CD1c-positive myeloid dendritic cell (primary cell): ENCODE measurements around the gene DSTN.

ENCODE experiments used
- DNase-seq: peaks from one replicate; pipeline ENCODE4 v3.0.0-alpha.2; 2016; ENCODE audit errors: extremely low spot score

Gene DSTN

DNA sequence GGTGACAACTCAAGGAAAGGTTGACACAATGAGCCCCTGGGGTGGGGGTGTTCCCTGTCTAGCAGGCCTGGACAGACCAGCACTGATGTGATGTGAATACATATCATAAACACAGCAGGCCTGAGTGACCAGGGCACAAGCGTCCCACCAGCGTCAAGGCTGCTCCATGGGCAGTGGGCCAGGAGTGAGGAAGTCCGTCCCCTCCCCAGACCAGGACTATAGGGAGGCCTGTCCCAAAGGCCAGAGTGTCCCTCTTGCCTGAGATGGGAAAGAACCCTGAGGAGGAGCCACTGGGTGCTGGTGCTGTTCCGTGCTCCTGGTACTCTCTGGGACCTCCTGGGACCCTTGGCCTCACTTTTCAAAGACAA is 67.5 kb downstream of the DSTN start:
- no peak for DNase-seq

DNA sequence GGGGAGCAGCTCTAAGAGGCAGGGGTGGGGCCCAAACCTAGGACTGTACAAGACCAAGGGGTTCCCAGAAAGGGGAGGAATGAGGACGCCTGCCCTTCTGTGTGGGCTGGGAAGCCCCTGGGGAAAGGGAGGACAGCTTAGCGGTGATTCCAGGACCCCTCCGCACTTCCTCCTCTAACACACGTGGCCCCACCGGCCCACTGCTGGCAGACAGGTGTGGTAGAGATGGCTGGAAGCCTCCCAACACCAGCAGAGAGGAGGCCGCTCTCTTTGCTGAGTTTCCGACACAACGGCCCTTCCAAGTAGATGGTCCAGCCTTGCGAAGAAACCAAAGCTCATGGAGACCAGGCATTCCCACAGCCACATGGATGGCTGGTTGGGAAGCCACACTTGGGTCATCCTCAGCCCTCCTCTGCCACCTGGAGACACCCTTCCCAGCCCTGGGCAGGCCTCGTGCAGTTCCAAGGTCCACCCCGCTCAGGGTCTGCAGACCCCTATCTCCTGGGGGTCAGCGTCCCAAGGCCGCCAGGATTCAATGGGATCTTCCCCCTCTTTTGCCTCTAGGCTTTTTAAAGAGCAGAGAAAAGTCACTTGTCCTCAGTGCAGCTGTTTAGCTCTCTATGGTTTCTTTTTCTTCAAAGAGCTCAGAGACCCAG is 68.2 kb downstream of the DSTN start:
- no peak for DNase-seq

DNA sequence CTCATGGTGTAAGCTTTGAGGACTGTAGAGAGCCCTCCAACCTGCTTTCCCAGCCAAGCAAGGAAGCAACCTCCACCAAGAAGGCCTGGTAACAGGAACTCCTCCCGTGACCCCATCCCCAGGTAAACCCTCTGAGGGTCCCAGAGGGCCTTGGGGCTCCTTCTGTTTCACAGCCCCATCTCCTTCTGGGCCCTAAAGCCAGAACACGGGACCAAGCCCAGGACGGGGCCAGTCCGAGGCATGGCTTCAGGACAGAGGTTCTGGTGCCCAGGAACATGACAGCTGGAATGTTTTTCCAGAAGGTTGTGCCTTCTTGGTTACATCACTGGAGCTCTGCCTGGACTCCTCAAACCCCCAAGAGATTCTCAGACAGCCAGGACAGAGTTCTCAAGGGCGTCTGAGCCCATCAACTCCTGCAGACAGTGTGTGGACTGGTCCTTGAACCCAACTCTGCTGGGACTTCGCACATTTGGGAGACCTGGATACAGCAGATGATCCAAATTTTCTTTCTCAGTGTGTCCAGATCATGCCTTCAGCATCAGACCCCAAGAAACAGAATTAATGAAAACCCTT is 69.0 kb downstream of the DSTN start:
- DNase-seq = no peak

DNA sequence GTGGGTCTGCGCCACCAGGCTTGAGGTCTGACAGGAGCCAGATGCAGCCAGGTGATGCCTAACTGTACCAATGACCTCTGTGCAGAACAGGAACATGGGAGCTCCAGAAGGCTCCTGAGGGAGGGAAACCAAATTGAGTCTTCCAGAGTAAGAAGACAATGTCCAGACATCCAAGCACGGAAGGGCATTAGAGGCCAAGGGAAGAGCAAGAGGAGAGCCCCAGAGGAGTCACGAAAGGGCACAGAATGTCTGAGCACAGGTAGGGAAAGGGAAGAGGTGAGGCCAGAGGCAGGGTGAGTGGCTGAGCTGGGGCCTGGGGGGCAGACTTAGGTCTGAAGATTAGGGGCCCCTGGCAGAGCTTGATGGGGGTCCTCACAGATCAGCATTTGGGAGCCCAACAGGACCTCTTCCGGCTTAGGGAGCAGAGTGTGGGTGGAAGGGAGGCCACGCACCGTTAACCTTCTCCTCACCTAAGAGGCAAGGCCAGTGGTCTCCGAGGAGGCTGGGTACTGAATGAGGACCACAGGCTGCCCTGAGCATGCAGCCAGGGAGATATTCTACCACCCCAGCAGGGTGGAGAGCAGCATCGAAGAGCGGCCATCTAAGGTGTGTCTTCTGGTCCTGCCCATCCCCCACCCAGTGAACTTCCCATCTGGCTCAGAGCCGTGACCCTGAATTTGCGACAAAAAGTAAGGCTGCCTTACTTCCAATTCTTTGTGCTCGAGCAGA is 70.4 kb downstream of the DSTN start:
- no peak for DNase-seq

DNA sequence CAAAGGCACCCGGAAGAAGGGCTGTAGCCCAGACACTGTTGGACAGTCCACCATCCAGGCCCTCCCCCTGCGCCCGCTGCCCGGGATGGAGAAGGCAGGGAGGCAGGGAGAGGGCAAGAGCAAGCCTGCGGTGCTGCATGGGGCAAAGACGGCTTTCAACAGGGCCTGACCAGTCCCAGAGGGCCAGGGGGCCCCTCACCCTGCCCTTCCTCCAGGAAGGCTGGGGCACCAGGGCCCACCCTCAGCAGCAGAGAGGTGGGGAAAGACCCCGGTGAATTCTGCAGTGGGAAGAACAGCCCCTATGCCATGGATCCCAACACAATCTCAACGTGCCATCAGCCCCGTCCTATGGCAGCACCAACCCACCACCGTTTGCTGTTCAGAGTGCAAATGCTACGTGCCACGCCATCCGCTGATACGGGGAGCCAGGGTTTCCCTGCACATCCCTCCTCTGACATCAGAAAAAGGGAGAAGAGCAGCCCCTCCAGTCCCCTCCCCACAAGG is 71.1 kb downstream of the DSTN start:
- no peak for DNase-seq

DNA sequence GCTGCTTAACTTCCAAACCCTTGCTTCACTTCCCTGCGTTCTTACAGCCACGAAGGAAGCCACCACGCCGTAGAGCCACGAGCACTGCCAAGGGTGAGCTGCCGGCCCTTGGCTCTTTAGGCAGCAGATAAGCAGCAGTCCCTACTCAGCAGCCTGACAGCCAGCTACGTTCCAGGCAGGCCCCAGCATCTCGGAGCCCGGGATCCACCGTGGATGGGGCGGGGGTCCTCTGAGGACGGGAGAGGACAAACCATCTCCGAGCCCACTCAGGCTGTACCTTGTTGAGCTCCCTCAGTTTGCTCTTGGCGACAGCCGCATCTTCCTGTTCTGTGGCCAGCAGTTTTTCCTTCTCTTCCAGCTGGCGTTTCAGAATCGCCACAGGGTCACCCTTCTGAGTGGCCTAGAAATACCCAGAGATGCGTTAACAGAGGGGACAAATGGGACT is 71.7 kb downstream of the DSTN start:
- DNase-seq = no peak

DNA sequence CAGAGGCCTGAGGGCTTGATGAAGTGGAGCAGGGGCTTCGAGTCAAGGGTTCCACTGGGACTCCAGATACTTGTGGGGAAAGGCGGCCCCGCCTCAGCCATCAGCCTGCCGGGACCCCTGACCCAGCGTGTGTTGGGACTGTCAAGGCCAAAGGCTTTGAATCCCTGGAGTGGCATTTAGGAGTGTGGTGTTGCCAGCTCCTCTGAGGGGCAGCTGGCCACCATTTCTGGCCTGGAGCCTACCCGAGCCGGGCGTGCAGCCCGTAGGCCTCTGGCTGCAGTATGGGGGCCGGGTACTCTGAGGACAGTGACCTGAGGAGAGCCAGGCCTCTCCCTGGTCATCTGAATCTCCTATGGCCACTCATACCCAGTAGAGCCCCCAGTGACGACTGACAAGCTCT is 72.1 kb downstream of the DSTN start:
- no peak for DNase-seq

DNA sequence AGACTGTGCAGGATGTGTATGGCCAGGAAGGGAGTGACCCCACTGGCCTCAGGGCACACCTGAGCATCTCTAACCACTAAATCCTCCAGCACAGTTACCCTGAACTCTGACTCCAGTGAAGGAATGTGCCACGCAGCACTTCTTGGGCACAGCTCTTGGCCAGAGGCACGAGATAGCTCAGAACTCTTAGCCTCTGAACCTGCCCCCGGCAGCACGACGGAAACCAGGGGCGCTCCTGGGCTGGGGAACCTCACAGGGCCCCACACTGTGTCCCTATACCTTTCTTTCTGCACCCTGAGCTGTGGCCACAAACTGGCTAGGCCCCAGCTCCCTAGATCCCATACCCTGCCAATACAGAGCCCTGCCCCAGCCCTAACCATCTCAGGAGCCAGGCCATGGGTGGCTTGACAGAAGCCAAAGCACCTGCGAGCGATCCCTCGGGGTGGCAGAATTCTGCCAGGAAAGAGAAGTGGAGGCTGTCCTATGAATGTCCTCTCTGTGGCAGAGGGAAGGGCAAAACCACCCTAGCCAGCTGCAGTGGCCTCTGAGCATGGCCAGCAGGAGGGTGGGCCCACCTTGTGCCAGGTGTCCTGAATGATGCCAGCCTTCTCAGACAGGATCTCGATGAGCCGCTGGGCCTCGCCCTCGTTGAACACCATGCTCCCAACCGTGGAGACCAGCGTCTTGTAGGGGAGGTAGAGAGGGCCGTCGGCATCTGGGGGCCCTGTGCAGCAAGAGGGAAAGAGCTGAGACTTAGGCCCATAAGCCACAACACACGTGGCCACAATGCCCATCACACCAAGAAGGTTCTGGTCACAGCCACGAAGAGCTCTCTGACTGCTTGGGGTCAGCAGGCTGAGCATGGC is 72.8 kb downstream of the DSTN start:
- no peak for DNase-seq

DNA sequence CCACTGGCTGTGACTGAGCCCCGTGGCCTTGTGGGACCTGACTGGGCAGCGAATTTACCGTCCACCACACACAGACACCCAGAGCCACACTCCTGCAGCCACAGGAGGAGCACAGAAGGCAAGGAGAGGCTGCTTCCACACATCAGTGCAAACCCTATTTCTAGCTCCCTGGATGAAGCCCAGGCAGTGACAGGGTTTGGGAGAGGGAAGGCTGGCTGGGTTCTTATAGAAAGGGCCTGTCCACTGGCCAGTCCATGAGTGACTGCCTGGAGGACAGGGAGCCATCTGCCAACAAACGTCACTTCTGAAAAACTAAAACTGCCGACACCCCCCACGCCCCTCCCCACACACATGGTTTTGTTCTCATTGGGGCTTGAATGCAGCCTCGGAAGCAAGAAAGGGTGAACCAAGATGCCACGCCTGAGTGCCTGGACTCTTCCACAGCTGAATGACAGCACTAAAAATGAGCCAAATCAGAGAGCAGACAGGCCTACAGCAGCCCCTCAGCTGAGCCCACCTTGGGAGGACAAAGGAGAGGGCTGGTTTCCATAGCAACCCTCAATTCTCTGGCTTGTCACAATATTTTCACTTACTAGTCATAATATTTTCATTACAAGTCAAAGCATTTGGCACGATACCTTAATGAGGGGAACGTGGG is 73.8 kb downstream of the DSTN start:
- DNase-seq = no peak

DNA sequence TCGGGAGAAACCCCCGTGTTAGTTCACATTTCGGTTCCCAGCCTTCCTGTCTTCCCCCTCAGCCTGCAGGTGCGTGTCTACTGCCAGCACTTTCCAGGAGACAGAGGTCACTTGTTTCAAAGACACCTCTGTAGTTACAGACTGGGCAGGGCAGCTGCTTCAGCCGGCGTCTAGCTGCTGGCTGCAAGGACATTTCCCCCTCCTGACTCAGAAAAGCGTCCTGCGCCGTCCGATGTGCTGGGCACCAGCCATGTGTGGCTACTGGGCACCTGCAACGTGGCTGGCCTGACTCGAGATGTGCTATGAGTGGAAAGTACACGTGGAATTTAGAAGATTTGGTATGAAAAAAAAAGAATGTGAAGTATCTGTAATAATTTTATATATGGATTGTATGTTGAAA is 74.6 kb downstream of the DSTN start:
- no peak for DNase-seq

DNA sequence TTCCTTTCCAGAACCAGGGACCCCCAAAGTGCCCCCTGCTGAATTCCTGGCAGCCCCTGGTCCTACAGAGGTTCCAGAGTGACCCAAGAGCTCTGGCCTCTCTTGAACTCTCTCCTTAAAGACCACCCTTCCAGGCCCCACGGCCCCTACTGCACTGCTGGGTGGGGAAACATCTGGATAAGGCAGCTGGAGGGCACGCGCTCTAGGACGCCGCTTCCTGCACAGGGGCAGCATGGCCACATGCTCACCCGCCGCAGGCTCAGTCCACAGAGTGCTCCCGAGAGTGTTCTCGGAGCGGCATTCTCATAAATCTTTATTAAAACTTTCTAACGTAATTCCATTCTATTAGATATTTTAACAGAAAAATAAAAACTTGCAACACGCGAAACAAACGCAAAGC is 75.1 kb downstream of the DSTN start:
- DNase-seq = no peak

DNA sequence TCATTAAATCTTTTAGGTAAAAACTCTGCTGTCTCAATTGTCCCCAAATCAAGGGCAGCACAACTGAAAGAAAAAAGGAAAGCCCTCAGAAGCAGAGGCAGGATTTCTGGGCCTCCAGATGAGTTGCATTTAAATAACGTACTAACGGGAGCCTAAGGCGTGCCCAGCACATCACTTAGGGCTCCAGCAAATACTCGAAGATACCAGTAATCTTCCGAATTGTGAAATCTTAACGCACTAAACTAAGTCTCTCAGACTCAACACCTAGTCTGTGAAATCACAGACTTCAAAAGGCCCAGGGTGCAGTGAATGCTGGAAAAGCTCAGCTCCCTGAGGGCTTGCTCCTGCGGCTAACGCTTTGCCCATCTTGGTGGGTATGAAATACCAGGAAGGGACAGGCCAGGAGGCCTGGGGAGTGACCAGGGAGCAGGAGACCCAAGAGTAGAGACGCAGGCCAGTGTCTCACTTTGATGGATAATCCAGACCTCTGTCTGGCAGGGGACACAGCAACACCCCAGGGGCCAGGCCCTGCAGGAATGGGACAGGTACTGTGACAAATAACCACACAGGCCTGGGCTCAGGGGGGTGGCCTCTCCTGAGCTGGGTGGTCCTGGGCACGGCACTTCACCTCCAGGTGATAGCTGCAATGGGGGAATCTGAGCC is 75.8 kb downstream of the DSTN start:
- DNase-seq = no peak

DNA sequence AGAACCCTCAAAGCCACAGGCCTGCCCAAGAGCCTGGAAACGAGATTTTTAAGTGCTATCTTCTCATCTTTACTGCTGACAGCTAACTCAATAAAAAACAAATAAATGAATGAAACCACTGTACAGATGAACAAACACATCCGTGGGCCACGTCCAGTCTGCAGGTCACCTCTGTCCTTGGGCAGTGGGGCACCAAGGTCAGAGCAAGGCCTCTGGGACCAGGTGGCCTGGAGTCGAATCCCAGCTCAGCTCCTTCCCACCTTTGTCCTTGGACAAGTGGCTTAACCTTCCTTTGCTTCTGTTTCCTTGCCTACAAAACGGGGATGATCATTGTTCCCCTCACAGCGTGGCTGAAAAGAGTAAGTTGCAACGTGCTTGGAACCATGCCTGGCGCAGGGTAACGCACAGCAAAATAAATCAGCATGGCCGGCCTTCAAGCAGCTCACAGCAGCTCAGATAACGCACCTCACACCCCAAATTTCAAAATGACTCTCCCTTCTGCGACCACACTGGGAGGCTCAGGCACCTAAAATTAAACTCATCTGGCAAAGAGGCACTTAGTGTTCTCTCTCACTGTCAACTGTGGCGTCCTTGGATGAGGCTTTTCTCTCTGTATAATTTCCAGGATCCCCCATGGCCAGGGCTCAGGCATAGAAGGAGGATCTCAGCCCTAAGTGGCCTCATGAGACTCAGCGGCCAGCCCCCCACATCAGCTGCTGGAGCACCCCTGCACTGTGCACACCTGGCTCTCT is 76.5 kb downstream of the DSTN start:
- no peak for DNase-seq

DNA sequence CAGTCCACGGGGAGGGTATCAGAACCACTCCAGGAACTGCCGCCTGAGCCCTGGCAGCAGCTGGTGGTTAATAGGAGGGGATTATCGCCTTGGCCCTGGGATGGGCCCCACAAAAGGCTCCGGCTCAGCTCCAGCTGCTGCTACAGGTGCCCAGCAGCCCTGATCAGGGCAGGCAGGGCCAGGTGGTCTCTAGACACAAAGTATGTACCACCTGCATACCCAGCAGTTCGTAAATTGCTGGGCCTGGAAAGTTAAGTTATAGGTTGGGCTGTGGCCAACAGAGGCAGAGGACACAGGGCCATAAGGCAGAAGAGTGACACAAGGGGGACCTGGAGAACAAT is 77.1 kb downstream of the DSTN start:
- no peak for DNase-seq

DNA sequence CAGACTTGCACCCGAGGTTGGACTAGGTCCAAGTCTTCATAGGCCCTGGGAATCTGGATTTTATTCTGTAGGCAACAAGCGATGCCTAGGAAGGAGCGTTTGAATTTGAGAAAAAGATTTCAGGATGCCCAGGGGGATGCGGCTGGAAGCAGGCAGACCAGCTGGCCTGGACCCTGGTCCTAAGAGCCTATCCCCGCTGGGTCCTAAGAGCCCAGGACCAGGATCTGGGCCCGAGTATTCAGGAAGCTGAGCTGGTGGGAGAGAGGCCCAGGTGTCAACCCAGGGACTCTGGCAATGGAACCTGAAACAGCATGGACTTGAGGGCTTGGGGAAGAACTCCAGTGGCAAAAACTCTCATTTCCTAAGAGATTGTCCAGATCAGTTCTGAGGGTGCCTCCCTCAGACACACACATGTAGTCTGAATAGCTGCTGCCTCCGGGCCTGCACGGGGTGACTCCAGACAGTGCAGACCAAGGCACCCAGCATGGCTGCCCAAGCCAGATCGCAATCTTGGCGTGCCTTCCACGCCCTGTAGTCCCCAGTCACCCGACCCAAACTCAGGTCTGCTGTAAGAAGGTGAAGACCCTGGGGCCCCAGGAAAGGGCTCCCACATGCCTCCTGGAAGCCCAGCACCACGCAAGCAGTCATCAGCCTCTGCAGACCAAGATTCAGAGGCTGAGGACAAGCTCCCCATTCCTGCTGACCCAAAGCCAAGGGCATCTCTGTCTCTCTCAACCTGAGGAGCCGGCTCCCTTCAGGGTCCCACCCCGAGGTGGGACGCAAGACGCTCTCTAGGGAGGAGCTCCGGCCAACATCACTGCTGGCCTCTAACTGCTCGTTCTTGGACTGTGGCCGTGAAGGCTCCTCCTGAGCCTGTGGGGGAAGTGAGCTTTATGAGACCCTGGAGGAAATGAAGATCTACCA is 77.8 kb downstream of the DSTN start:
- no peak for DNase-seq

DNA sequence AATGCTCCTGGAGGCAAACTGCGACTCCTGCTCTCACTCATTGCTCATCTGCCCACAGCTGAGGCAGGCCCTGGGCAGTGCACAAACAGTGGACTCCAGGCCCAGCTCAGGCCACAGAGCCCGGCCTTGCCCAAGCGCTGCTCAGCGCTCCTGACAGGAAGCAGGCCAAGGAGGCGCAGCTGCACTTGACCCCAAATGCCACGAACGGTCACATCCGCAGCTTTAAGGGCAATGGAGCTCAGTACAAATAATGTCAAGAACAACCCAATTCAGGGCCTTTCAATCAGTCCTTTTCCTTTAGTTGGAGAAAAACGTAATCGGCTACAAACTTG is 78.4 kb downstream of the DSTN start:
- DNase-seq = peak; percentile 42

DNA sequence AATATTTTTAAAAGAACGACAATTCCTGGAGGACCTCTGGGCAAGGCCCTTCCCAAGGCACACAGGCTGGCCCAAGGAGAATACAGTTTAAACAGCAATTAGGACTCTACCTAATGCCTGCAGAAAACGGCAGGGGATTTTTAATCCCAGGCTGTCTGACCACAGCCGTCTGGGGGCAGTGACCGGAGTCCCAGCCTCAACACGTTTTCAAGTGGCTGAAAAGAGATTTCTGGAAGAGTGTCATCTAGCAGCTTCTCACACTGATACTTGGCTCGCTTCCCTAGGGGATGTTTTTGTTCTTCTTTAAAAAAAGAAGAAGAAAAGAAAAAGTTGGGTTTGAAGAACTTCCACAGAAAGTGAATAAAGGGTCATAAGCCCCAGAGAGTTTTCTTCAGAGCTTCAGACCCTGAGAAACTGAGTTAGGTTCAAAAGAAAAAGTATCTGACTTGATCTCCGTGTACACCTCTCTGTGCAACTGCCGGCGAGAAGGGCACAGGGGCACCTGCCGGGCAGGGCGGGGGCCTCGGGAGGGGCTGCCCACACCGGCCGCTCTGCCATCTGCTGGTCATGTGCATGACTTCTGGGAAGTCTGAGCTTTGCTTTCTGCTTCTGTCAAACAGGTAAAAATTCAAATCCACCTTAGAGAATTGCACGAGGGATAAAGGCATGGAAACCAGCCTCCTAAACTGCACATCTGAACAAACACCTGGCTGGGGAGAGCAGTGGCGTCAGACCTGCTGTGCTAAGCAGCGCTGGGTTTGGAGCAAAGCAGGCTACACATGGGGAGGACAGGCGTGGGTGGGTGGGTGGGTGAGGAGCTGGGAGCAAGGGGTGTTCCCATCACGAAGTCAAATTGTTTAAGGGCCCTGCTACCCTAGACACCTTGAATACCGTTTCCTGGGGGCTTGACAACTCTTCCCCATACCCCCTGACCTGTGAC is 79.2 kb downstream of the DSTN start:
- peak; percentile 50 for DNase-seq
